SK-N-SH treated with all-trans-retinoic acid at 6 μM for 48 hours (cell line): Measurements from ENCODE around the gene CACNA1S.

ENCODE experiments used
- ATAC-seq: fragments of 200-7000 bp; cut with Tn5 transposase; 3 replicates; pipeline ENCODE4 v1.9.1; 2020; ENCODE audit warnings: mild to moderate bottlenecking, moderate library complexity
- ARNTL ChIP-seq: fragments of 450-650 bp; formaldehyde crosslinking; IDR thresholded peaks from 2 replicates; pipeline ENCODE4 v1.5.0; 2020; ENCODE audit warnings: low read depth, mild to moderate bottlenecking, moderate library complexity, borderline replicate concordance
- BACH2 ChIP-seq: fragments of 250-450 bp; sonication (Bioruptor Pico); IDR thresholded peaks from 2 replicates; pipeline ENCODE4 v1.9.0; 2021; ENCODE audit warnings: mild to moderate bottlenecking, borderline replicate concordance
- ESRRG ChIP-seq: fragments of 250-450 bp; sonication (Bioruptor Pico); IDR thresholded peaks from 2 replicates; pipeline ENCODE4 v1.6.1; 2021; ENCODE audit warnings: mild to moderate bottlenecking
- GLIS3 ChIP-seq: fragments of 250-450 bp; sonication (Bioruptor Pico); IDR thresholded peaks from 2 replicates; pipeline ENCODE4 v1.5.0; 2020; ENCODE audit warnings: mild to moderate bottlenecking, moderate library complexity
- ISL1 ChIP-seq: fragments of 250-450 bp; sonication (Bioruptor Pico); IDR thresholded peaks from 2 replicates; pipeline ENCODE4 v2.1.2; 2022; ENCODE audit warnings: mild to moderate bottlenecking, moderate library complexity
- OSR1 ChIP-seq: fragments of 250-450 bp; sonication (Bioruptor Pico); IDR thresholded peaks from 2 replicates; pipeline ENCODE4 v1.8.0; 2022; ENCODE audit warnings: moderate library complexity, mild to moderate bottlenecking, inconsistent platforms
- PPARA ChIP-seq: fragments of 250-450 bp; sonication (Bioruptor Pico); IDR thresholded peaks from 2 replicates; pipeline ENCODE4 v1.5.0; 2020; ENCODE audit warnings: mild to moderate bottlenecking, borderline replicate concordance
- RARB ChIP-seq: fragments of 250-450 bp; sonication (Bioruptor Pico); IDR thresholded peaks from 2 replicates; pipeline ENCODE4 v1.8.0; 2021; ENCODE audit warnings: mild to moderate bottlenecking, moderate library complexity
- TCF4 ChIP-seq: fragments of 250-450 bp; sonication (Bioruptor Pico); IDR thresholded peaks from 2 replicates; pipeline ENCODE4 v1.8.0; 2021; ENCODE audit warnings: mild to moderate bottlenecking, moderate library complexity, borderline replicate concordance
- TOX ChIP-seq: fragments of 250-450 bp; sonication (Bioruptor Pico); IDR thresholded peaks from 2 replicates; pipeline ENCODE4 v1.8.0; 2021; ENCODE audit warnings: mild to moderate bottlenecking, moderate library complexity, borderline replicate concordance
- TSHZ2 ChIP-seq: fragments of 250-450 bp; sonication (Bioruptor Pico); IDR thresholded peaks from 2 replicates; pipeline ENCODE4 v1.5.0; 2020; ENCODE audit warnings: mild to moderate bottlenecking, moderate library complexity
- ZC3H10 ChIP-seq: fragments of 250-450 bp; sonication (Bioruptor Pico); IDR thresholded peaks from 2 replicates; pipeline ENCODE4 v1.5.1; 2021; ENCODE audit warnings: mild to moderate bottlenecking, moderate library complexity
- ZFP3 ChIP-seq: fragments of 250-450 bp; sonication (Bioruptor Pico); IDR thresholded peaks from 2 replicates; pipeline ENCODE4 v1.5.0; 2020; ENCODE audit warnings: mild to moderate bottlenecking, moderate library complexity
- ZFP30 ChIP-seq: fragments of 450-650 bp; formaldehyde crosslinking; IDR thresholded peaks from 2 replicates; pipeline ENCODE4 v1.5.0; 2022; ENCODE audit warnings: mild to moderate bottlenecking, moderate library complexity
- ZNF565 ChIP-seq: fragments of 450-650 bp; formaldehyde crosslinking; conservative IDR thresholded peaks from 2 replicates; pipeline ENCODE4 v1.5.0; 2020; ENCODE audit warnings: low read depth, mild to moderate bottlenecking, moderate library complexity
- ZNF70 ChIP-seq: fragments of 450-650 bp; formaldehyde crosslinking; IDR thresholded peaks from 2 replicates; pipeline ENCODE4 v1.5.0; 2020; ENCODE audit warnings: mild to moderate bottlenecking, moderate library complexity
- ZNF8 ChIP-seq: fragments of 450-650 bp; formaldehyde crosslinking; IDR thresholded peaks from 2 replicates; pipeline ENCODE4 v1.5.0; 2020; ENCODE audit warnings: mild to moderate bottlenecking, moderate library complexity
- TF ChIP-seq, protein P1 (sequence below): fragments of 250-450 bp; sonication (Bioruptor Pico); IDR thresholded peaks from 2 replicates; pipeline ENCODE4 v1.5.1; 2021; ENCODE audit warnings: mild to moderate bottlenecking, moderate library complexity
- TF ChIP-seq, protein P2 (sequence below): fragments of 250-450 bp; sonication (Bioruptor Pico); IDR thresholded peaks from 2 replicates; pipeline ENCODE4 v1.8.0; 2021; ENCODE audit warnings: low read depth, mild to moderate bottlenecking, moderate library complexity, borderline replicate concordance
- TF ChIP-seq, protein P3 (sequence below): fragments of 250-450 bp; sonication (Bioruptor Pico); IDR thresholded peaks from 2 replicates; pipeline ENCODE4 v1.5.1; 2020; ENCODE audit warnings: low read depth, mild to moderate bottlenecking, moderate library complexity

CACNA1S gene

DNA sequence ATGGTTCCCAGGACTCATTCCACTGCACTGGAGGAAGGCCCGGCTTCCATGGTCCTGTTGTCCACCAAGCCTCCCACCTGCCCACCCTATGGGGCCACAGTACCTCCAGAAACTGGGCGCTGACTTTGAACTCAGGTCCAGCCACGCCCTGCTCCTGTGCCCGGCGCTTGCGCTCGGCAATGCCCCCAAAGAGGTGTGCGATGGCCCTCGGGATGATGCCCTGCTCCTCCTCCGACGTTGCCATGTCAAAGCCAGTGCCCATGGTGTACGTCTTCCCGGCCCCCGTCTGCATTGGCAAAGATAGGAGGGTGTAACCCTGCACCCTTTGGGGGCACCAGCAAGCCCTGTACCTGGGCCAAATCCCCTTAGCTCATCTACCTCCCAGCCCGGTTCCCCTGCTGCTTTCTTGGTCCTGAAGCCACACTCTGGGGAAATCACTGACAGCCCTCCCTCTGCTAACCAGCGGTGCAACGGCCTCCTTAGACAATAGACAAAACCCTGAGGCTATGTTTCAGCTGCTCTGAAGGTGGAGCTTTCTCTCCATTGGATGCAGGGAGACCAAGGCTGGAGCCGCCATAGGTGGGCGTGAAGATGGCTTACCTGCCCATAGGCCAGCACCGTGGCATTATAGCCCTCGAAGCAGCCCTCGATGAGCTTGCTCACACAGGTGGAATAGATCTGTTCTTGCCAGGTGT lies 103.4 kb downstream of the CACNA1S start:
- TF ChIP-seq BACH2 (CRISPR knock-in tag) (no peak), PPARA (CRISPR knock-in tag) (no peak), RARB (CRISPR knock-in tag) (no peak), ISL1 (CRISPR knock-in tag) (no peak), ZNF70 (CRISPR knock-in tag) (no peak), TOX (CRISPR knock-in tag) (no peak), ARNTL (no peak), GLIS3 (no peak), TSHZ2 (CRISPR knock-in tag) (no peak), ZNF8 (no peak), OSR1 (CRISPR knock-in tag) (no peak), TCF4 (CRISPR knock-in tag) (no peak), ZFP3 (no peak), ZFP30 (CRISPR knock-in tag) (no peak), ZC3H10 (CRISPR knock-in tag) (no peak), ZNF565 (CRISPR knock-in tag) (no peak), ESRRG (CRISPR knock-in tag) (no peak)
- TF ChIP-seq, protein P1, sequence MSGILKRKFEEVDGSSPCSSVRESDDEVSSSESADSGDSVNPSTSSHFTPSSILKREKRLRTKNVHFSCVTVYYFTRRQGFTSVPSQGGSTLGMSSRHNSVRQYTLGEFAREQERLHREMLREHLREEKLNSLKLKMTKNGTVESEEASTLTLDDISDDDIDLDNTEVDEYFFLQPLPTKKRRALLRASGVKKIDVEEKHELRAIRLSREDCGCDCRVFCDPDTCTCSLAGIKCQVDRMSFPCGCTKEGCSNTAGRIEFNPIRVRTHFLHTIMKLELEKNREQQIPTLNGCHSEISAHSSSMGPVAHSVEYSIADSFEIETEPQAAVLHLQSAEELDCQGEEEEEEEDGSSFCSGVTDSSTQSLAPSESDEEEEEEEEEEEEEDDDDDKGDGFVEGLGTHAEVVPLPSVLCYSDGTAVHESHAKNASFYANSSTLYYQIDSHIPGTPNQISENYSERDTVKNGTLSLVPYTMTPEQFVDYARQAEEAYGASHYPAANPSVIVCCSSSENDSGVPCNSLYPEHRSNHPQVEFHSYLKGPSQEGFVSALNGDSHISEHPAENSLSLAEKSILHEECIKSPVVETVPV: no peak
- TF ChIP-seq, protein P2, sequence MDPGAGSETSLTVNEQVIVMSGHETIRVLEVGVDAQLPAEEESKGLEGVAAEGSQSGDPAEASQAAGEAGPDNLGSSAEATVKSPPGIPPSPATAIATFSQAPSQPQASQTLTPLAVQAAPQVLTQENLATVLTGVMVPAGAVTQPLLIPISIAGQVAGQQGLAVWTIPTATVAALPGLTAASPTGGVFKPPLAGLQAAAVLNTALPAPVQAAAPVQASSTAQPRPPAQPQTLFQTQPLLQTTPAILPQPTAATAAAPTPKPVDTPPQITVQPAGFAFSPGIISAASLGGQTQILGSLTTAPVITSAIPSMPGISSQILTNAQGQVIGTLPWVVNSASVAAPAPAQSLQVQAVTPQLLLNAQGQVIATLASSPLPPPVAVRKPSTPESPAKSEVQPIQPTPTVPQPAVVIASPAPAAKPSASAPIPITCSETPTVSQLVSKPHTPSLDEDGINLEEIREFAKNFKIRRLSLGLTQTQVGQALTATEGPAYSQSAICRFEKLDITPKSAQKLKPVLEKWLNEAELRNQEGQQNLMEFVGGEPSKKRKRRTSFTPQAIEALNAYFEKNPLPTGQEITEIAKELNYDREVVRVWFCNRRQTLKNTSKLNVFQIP (CRISPR knock-in tag): no peak
- ATAC-seq: no peak

DNA sequence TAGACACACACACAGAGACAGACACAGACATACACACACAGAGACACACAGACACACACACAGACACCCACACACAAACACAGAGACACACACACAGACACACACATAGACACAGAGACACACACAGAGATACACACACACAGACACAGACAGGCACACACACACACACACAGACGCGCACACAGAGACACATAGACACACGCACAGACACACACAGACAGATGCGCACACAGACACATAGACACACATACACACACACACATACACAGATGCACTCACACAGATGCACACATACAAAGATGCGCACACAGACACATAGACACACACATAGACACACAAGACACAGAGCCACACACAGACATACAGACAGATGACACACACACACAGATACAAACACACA lies 104.7 kb downstream of the CACNA1S start:
- no peak for ATAC-seq
- TF ChIP-seq, protein P3, sequence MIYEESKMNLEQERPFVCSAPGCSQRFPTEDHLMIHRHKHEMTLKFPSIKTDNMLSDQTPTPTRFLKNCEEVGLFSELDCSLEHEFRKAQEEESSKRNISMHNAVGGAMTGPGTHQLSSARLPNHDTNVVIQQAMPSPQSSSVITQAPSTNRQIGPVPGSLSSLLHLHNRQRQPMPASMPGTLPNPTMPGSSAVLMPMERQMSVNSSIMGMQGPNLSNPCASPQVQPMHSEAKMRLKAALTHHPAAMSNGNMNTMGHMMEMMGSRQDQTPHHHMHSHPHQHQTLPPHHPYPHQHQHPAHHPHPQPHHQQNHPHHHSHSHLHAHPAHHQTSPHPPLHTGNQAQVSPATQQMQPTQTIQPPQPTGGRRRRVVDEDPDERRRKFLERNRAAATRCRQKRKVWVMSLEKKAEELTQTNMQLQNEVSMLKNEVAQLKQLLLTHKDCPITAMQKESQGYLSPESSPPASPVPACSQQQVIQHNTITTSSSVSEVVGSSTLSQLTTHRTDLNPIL: no peak
- TF ChIP-seq PPARA (CRISPR knock-in tag): no peak
- TF ChIP-seq ZFP3: no peak
- TF ChIP-seq ZNF8: no peak
- no peak for TF ChIP-seq ZC3H10 (CRISPR knock-in tag)
- no peak for TF ChIP-seq ZNF70 (CRISPR knock-in tag)
- TF ChIP-seq, protein P2 (CRISPR knock-in tag): no peak
- TF ChIP-seq TSHZ2 (CRISPR knock-in tag): no peak
